T-helper 2 cell treated with Interferon-gamma antibody and Interleukin-4, amounts not matched to agents 5 μg/mL and 100 μg/mL, for 36 hours (primary cell): ENCODE data around the gene ZFP36.

Source experiments
- DNase-seq: peaks from one replicate; pipeline ENCODE4 v3.0.0; 2021; ENCODE audit warnings: low spot score
- H3K27ac Mint-ChIP-seq: one replicate; pipeline ENCODE4 v1.8.0; 2021; ENCODE audit warnings: mild to moderate bottlenecking, mixed read lengths
- H3K27me3 Mint-ChIP-seq: one replicate; pipeline ENCODE4 v1.8.0; 2021; ENCODE audit warnings: low read depth, mixed read lengths
- H3K36me3 Mint-ChIP-seq: one replicate; pipeline ENCODE4 v1.8.0; 2021; ENCODE audit warnings: low read depth, mixed read lengths
- H3K4me1 Mint-ChIP-seq: one replicate; pipeline ENCODE4 v1.8.0; 2021; ENCODE audit warnings: low read depth, mixed read lengths
- H3K4me3 Mint-ChIP-seq: one replicate; pipeline ENCODE4 v1.8.0; 2022; ENCODE audit warnings: mild to moderate bottlenecking, moderate library complexity, mixed read lengths
- H3K9me3 Mint-ChIP-seq: one replicate; pipeline ENCODE4 v1.8.0; 2021; ENCODE audit warnings: mixed read lengths

ZFP36 gene

DNA sequence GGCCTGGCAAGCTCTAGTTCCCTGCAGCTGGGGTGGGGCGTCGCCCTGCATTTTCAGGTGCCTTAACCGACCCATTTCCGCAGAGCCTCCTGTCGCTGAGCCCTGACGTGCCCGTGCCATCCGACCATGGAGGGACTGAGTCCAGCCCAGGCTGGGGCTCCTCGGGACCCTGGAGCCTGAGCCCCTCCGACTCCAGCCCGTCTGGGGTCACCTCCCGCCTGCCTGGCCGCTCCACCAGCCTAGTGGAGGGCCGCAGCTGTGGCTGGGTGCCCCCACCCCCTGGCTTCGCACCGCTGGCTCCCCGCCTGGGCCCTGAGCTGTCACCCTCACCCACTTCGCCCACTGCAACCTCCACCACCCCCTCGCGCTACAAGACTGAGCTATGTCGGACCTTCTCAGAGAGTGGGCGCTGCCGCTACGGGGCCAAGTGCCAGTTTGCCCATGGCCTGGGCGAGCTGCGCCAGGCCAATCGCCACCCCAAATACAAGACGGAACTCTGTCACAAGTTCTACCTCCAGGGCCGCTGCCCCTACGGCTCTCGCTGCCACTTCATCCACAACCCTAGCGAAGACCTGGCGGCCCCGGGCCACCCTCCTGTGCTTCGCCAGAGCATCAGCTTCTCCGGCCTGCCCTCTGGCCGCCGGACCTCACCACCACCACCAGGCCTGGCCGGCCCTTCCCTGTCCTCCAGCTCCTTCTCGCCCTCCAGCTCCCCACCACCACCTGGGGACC is 1.2 kb downstream of the ZFP36 start:
- peak; percentile 56 for DNase-seq
- Mint-ChIP-seq H3K36me3 (peaks cover 38% of the 10 kb centered on the region), H3K27me3 (peaks cover 4% of the 10 kb centered on the region), H3K27ac (peak overlapping the region; percentile 98), H3K4me1 (peaks cover 36% of the 10 kb centered on the region), H3K9me3 (no peaks in the 10 kb centered on the region), H3K4me3 (peak overlapping the region; percentile 90)

DNA sequence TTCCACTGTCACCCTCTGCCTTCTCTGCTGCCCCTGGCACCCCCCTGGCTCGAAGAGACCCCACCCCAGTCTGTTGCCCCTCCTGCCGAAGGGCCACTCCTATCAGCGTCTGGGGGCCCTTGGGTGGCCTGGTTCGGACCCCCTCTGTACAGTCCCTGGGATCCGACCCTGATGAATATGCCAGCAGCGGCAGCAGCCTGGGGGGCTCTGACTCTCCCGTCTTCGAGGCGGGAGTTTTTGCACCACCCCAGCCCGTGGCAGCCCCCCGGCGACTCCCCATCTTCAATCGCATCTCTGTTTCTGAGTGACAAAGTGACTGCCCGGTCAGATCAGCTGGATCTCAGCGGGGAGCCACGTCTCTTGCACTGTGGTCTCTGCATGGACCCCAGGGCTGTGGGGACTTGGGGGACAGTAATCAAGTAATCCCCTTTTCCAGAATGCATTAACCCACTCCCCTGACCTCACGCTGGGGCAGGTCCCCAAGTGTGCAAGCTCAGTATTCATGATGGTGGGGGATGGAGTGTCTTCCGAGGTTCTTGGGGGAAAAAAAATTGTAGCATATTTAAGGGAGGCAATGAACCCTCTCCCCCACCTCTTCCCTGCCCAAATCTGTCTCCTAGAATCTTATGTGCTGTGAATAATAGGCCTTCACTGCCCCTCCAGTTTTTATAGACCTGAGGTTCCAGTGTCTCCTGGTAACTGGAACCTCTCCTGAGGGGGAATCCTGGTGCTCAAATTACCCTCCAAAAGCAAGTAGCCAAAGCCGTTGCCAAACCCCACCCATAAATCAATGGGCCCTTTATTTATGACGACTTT is 2.0 kb downstream of the ZFP36 start:
- Mint-ChIP-seq H3K4me1 (peaks cover 36% of the 10 kb centered on the region), H3K9me3 (no peaks in the 10 kb centered on the region), H3K4me3 (peak overlapping the region; percentile 90), H3K27ac (peak overlapping the region; percentile 98), H3K27me3 (peaks cover 4% of the 10 kb centered on the region), H3K36me3 (peaks cover 38% of the 10 kb centered on the region)
- DNase-seq: no peak

DNA sequence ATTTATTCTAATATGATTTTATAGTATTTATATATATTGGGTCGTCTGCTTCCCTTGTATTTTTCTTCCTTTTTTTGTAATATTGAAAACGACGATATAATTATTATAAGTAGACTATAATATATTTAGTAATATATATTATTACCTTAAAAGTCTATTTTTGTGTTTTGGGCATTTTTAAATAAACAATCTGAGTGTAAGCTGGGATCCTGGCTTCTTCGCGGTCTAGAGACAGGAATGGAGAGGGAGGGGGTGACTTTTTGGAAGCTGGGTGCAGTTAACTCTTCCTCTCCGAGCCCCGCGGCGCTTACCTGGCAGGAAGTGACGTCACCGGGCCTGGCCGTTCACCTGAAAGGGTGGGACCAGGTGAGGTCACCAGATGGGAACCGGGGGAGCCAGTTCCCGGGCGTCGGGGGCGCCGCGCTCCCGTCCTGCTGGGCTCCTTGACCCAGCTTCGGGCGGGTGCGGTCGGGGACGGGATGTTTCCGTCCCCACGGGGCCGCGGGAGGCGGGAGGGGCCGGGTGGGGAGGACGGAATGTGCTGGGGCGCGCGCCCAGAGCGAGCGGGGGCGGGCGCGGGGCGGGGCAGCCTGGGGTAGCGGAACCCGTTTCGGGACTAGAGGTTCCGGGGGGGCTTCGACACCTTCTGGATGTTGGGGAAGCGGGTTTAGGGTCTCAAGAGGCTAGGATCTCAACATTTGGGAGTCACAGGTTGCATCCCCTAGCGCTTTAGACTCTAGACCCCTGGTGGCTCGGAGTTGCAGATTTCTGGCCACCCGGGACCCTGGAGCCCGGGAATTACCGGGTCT is 2.8 kb downstream of the ZFP36 start:
- H3K4me3 Mint-ChIP-seq: peak overlapping the region; percentile 90
- DNase-seq: peak; percentile 71
- peaks cover 40% of the 10 kb centered on the region for H3K4me1 Mint-ChIP-seq
- H3K9me3 Mint-ChIP-seq: no peaks in the 10 kb centered on the region
- H3K36me3 Mint-ChIP-seq: peaks cover 41% of the 10 kb centered on the region
- H3K27me3 Mint-ChIP-seq: peaks cover 4% of the 10 kb centered on the region
- H3K27ac Mint-ChIP-seq: peak overlapping the region; percentile 98

DNA sequence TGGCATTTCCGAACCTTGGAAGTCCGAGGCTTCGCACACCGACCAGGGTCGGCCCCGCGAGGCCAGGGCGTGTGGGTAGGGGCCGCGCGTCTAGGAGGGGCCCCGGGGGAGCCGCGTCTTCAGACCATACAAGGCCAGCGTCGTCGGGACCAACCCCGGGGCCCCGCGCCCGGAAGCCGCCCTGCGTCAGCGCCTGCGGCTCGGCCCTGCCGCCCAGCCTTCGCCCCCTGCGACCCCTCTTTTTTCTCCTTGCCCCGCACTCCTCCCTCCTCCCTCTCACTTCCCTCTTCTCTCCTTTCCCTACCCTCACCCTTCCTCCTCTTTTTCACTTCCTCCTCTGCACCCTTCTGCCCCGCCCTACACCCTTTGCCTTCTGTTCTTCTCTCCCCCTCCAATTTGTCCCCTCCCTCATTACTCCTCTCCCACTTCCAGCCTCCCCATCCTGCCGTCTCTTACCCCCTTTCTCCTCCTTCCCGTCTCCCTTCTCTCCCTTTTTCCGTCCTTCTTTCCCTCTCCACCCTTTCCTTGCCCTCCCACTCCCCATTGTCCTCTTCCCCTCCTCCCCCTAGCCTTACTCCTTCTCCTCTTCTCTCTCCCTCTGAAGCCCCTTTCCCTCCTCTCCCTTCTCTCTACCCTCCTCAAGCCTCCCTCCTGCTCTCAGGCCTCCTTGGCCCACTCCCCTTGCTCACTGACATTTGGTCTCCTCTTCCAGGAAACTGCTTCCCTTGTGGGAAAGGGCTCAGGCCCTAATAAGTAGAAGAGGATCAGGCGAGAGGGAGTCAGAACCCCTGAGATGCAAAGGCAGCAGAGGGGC is 3.6 kb downstream of the ZFP36 start:
- no peaks in the 10 kb centered on the region for H3K9me3 Mint-ChIP-seq
- H3K4me3 Mint-ChIP-seq: peak overlapping the region; percentile 85
- H3K4me1 Mint-ChIP-seq: peaks cover 40% of the 10 kb centered on the region
- peaks cover 4% of the 10 kb centered on the region for H3K27me3 Mint-ChIP-seq
- H3K36me3 Mint-ChIP-seq: peaks cover 43% of the 10 kb centered on the region
- DNase-seq: peak; percentile 63
- H3K27ac Mint-ChIP-seq: peak overlapping the region; percentile 94

- peak overlapping the region; percentile 85 for H3K4me3 Mint-ChIP-seq
These were observed 4.1 kb downstream of the ZFP36 start for GRCh38 chr19:39410831-39411080.

GRCh38 chr19:39411081-39411831 is 4.6 kb downstream of the ZFP36 start:
- Mint-ChIP-seq H3K36me3 (peaks cover 41% of the 10 kb centered on the region), H3K27ac (peak overlapping the region; percentile 94), H3K4me1 (peaks cover 31% of the 10 kb centered on the region), H3K9me3 (no peaks in the 10 kb centered on the region), H3K4me3 (peak overlapping the region; percentile 85), H3K27me3 (peaks cover 4% of the 10 kb centered on the region)
- DNase-seq: no peak

More at GRCh38 chr19:39410831-39411080, 4.1 kb downstream of the ZFP36 start:
- H3K36me3 Mint-ChIP-seq: peaks cover 43% of the 10 kb centered on the region
- peaks cover 35% of the 10 kb centered on the region for H3K4me1 Mint-ChIP-seq
- no peak for DNase-seq
- no peaks in the 10 kb centered on the region for H3K9me3 Mint-ChIP-seq
- H3K27ac Mint-ChIP-seq: peak overlapping the region; percentile 94
- peaks cover 4% of the 10 kb centered on the region for H3K27me3 Mint-ChIP-seq

GRCh38 chr19:39411832-39412099 is 5.1 kb downstream of the ZFP36 start:
- peaks cover 4% of the 10 kb centered on the region for H3K27me3 Mint-ChIP-seq
- H3K4me3 Mint-ChIP-seq: peak overlapping the region; percentile 85
- H3K9me3 Mint-ChIP-seq: no peaks in the 10 kb centered on the region
- peak overlapping the region; percentile 94 for H3K27ac Mint-ChIP-seq
- H3K4me1 Mint-ChIP-seq: peaks cover 30% of the 10 kb centered on the region
- H3K36me3 Mint-ChIP-seq: peaks cover 41% of the 10 kb centered on the region
- DNase-seq: peak; percentile 84

GRCh38 chr19:39412100-39412866 is 5.6 kb downstream of the ZFP36 start, which contains the start of gene PLEKHG2:
PLEKHG2 (plus strand) TSS chr19:39412669; CDS start chr19:39414087, 1,418 bp downstream.
- DNase-seq: peak; percentile 96
- Mint-ChIP-seq H3K27ac (peak within 1 kb of the TSS; percentile 94), H3K27me3 (peaks cover 4% of the 10 kb centered on the region)

DNA sequence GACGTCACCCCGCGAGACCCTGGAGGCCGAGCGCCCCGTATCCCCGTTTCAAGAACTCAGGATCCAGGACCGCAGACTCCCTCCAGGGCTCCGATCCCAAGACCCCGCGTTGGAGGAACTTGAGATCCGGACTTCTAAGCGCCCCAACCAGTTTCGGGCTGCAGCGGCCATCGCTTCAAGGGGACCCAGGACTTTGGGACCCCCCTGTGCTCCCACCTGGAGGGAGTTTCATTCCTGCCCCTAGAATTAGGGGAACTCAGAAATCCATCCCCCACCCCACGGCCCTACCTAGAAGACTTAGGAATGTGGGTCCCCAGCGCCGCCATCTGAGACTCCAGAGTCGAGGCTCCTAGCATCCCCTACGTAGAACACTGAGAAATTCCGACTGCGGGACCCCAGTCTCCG is 6.2 kb downstream of the ZFP36 start:
- Mint-ChIP-seq H3K27me3 (peaks cover 4% of the 10 kb centered on the region), H3K27ac (peak overlapping the region; percentile 94), H3K9me3 (no peaks in the 10 kb centered on the region), H3K36me3 (peaks cover 33% of the 10 kb centered on the region), H3K4me1 (peaks cover 30% of the 10 kb centered on the region), H3K4me3 (peak overlapping the region; percentile 85)
- DNase-seq: no peak

More at GRCh38 chr19:39412100-39412866, 5.6 kb downstream of the ZFP36 start, which contains the start of gene PLEKHG2:
- Mint-ChIP-seq H3K4me3 (peak within 1 kb of the TSS; percentile 88), H3K36me3 (peaks cover 37% of the 10 kb centered on the region), H3K9me3 (no peaks in the 10 kb centered on the region), H3K4me1 (peaks cover 30% of the 10 kb centered on the region)

DNA sequence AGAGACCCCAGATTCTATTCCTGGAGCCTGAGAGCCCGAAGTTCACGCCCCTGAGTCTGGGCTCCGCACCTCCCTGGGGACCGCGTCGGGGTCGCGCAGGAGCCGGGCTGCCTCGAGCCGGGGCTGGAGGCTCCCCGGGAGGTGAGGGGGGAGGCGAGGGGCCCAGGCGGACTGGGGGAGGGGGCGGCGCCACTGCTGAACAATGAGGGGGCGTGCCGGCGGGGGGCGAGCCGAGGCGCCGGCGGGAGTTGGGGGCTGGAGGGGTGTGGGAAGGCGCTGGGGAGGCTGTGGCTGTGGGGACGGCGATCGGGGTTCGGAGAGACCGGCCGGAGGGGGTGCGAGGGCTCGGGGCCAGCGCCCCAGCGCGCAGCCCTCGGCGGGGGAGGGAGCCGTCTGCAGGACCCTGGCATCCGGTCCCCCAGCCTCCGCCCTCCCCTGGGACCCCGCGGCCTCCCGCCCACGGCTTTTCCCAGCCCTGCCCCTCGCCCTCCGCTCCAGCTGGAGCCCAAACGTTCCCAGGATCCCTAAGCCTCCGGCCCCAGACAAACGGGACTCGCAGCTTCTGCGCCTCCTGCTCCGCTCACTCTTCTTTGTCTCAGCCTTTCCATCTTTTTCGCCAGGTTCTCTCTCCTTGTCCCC is 6.7 kb downstream of the ZFP36 start:
- DNase-seq: no peak
- Mint-ChIP-seq H3K9me3 (no peaks in the 10 kb centered on the region), H3K36me3 (peaks cover 28% of the 10 kb centered on the region), H3K27ac (peak overlapping the region; percentile 94), H3K4me3 (peak overlapping the region; percentile 88), H3K27me3 (peaks cover 4% of the 10 kb centered on the region), H3K4me1 (peaks cover 30% of the 10 kb centered on the region)

- no peak for DNase-seq
- Mint-ChIP-seq H3K27me3 (peaks cover 4% of the 10 kb centered on the region), H3K36me3 (peaks cover 24% of the 10 kb centered on the region), H3K27ac (peak overlapping the region; percentile 88), H3K4me1 (peaks cover 30% of the 10 kb centered on the region), H3K4me3 (peak overlapping the region; percentile 88), H3K9me3 (no peaks in the 10 kb centered on the region)
These were observed 7.4 kb downstream of the ZFP36 start for GRCh38 chr19:39413911-39414608.
